GM18511 (cell line): ENCODE results near the gene CIC.
A peak's percentile ranks its signal among the peaks of the same experiment; 100 is the strongest.
"Not testable (repeated sequence)": the region's sequence is repeated elsewhere in the genome, so short reads cannot be mapped to it uniquely, and the experiment has no call there.

Experiments
- ATAC-seq: cut with Tn5 transposase; IDR thresholded peaks from one replicate; pipeline ENCODE4 v1.9.1; 2021; ENCODE audit warnings: mild to moderate bottlenecking, moderate library complexity; ENCODE audit not compliant: unreplicated experiment

Gene CIC

GRCh38 chr19:42254089-42254849, 14.8 kb upstream of the CIC start:
- ATAC-seq = peak; percentile 33

- peak; percentile 62 for ATAC-seq
These were observed 13.9 kb upstream of the CIC start, which contains the start of gene ERF for GRCh38 chr19:42254850-42255765. TSS of gene ERF (minus strand) at chr19:42255128. CDS start at chr19:42254999, 129 bp downstream.

- ATAC-seq = no peak
These were observed 13.0 kb upstream of the CIC start for GRCh38 chr19:42255766-42256745.

GRCh38 chr19:42257842-42258241, 11.2 kb upstream of the CIC start:
- not testable (repeated sequence) for ATAC-seq

- no peak for ATAC-seq
These were observed 7.3 kb upstream of the CIC start for GRCh38 chr19:42261763-42262162.

GRCh38 chr19:42266105-42266504, 2.9 kb upstream of the CIC start:
- ATAC-seq = not testable (repeated sequence)

GRCh38 chr19:42266928-42267603, 2.0 kb upstream of the CIC start:
- not testable (repeated sequence) for ATAC-seq

- ATAC-seq = no peak
These were observed 1.4 kb upstream of the CIC start for GRCh38 chr19:42267644-42268141.

GRCh38 chr19:42268142-42268703, 829 bp upstream of the CIC start:
- ATAC-seq = peak; percentile 63

GRCh38 chr19:42269478-42270345, 660 bp downstream of the CIC start:
- ATAC-seq = no peak

- no peak for ATAC-seq
These were observed 1.4 kb downstream of the CIC start for GRCh38 chr19:42270346-42271044.

- ATAC-seq = no peak
These were observed 2.0 kb downstream of the CIC start for GRCh38 chr19:42271045-42271419.

GRCh38 chr19:42271861-42272534, 2.9 kb downstream of the CIC start:
- ATAC-seq = no peak

GRCh38 chr19:42272535-42272897, 3.5 kb downstream of the CIC start:
- ATAC-seq = no peak

- ATAC-seq = no peak
These were observed 3.9 kb downstream of the CIC start for GRCh38 chr19:42272989-42273406.

GRCh38 chr19:42273407-42274064, 4.5 kb downstream of the CIC start:
- ATAC-seq = no peak
